GM18499 (cell line): ENCODE results near the gene ABCG2.

Experiments
- ATAC-seq: cut with Tn5 transposase; IDR thresholded peaks from one replicate; pipeline ENCODE4 v1.9.1; 2021; ENCODE audit warnings: moderate number of reproducible peaks; ENCODE audit not compliant: insufficient read depth, unreplicated experiment

Gene ABCG2

GRCh38 chr4:88077911-88078524 is 80.4 kb downstream of the ABCG2 start:
- ATAC-seq = no peak

GRCh38 chr4:88075336-88075735 is 83.1 kb downstream of the ABCG2 start:
- no peak for ATAC-seq

- no peak for ATAC-seq
Observed at GRCh38 chr4:88070031-88070430, 88.4 kb downstream of the ABCG2 start.

- ATAC-seq = no peak
Observed at GRCh38 chr4:88064410-88064809, 94.0 kb downstream of the ABCG2 start.

GRCh38 chr4:88063634-88064296 is 94.7 kb downstream of the ABCG2 start:
- no peak for ATAC-seq

GRCh38 chr4:88062843-88063242 is 95.6 kb downstream of the ABCG2 start:
- no peak for ATAC-seq

- ATAC-seq = no peak
Observed at GRCh38 chr4:88062311-88062710, 96.1 kb downstream of the ABCG2 start.

GRCh38 chr4:88060431-88060830 is 98.0 kb downstream of the ABCG2 start:
- ATAC-seq = no peak

GRCh38 chr4:88059766-88060165 is 98.7 kb downstream of the ABCG2 start:
- ATAC-seq = no peak

- no peak for ATAC-seq
Observed at GRCh38 chr4:88058295-88058694, 100.1 kb downstream of the ABCG2 start.

- ATAC-seq = no peak
Observed at GRCh38 chr4:88054901-88055300, 103.5 kb downstream of the ABCG2 start.

GRCh38 chr4:88054229-88054628 is 104.2 kb downstream of the ABCG2 start:
- no peak for ATAC-seq

- ATAC-seq = no peak
Observed at GRCh38 chr4:88045021-88045420, 113.4 kb downstream of the ABCG2 start.

- no peak for ATAC-seq
Observed at GRCh38 chr4:88043586-88044340, 114.7 kb downstream of the ABCG2 start.

GRCh38 chr4:88043001-88043400 is 115.4 kb downstream of the ABCG2 start:
- no peak for ATAC-seq

- no peak for ATAC-seq
Observed at GRCh38 chr4:88041626-88042025, 116.8 kb downstream of the ABCG2 start.

GRCh38 chr4:88040707-88041106 is 117.7 kb downstream of the ABCG2 start:
- ATAC-seq = no peak
